NK-92 (cell line): ENCODE data around the gene TBC1D14.

Source experiments
- DNase-seq: peaks from one replicate; lab custom pipeline; 2025; ENCODE audit not compliant: unreplicated experiment; lab: John Stamatoyannopoulos, UW

TBC1D14 gene

DNA sequence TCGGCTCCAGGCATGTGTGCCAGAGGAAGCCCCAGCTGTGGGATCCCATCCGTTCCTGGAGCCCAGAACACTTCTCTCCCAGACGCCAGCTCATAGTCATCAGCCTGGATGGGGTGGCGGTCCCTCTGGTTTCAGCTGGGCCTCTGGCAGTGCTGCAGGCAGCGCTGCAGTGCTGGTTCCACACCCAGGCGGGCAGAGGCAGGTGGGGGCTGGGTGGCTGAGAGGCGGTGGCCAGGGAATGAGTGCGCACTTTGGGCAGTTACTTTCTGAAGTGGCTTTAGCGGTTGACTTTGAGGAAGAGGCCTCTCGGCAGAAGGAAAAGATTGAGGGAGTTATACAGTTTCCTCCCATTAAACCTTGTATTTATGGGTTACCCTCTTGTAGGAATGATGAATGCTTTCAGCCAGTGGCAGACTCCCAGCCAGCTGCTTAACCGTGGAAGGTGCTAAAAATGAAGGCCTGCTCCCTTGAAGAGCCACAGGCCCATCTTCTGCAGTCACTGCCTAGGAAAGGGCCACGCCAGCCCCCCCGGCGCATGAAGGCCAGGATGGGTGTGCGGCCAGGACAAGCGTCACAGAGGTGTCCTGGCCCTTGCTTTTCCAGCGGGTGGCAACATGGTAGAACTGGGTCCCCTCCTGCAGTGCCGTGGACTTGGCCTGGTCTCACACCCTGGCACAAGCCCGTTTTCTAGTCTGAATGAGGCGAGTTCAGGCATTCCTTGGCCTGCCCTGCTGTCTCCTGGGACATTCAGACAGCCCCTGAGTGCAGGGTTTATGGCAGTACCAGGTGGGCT is 143.5 kb downstream of the TBC1D14 start:
- no peak for DNase-seq

DNA sequence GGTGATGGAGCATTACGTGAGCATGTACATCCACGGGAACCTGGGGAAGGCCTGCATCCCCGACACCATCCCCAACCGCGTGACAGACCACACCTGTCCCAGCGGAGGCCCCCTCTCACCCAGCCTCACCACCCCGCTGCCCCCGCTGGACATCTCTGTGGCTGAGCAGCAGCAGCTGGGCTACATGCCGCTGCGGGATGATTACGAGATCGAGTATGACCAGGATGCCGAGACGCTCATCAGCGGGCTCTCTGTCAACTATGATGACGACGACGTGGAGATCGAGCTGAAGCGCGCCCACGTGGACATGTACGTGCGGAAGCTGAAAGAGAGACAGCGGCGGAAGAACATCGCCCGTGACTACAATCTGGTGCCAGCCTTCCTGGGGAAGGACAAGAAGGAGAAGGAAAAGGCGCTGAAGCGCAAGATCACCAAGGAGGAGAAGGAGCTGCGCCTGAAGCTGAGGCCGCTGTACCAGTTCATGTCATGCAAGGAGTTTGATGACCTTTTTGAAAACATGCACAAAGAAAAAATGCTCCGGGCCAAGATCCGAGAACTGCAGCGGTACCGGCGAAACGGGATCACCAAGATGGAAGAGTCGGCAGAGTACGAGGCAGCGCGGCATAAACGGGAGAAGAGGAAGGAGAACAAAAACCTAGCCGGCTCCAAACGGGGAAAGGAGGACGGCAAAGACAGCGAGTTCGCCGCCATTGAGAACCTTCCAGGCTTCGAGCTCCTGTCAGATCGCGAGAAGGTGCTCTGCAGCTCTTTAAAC is 144.7 kb downstream of the TBC1D14 start:
- no peak for DNase-seq

DNA sequence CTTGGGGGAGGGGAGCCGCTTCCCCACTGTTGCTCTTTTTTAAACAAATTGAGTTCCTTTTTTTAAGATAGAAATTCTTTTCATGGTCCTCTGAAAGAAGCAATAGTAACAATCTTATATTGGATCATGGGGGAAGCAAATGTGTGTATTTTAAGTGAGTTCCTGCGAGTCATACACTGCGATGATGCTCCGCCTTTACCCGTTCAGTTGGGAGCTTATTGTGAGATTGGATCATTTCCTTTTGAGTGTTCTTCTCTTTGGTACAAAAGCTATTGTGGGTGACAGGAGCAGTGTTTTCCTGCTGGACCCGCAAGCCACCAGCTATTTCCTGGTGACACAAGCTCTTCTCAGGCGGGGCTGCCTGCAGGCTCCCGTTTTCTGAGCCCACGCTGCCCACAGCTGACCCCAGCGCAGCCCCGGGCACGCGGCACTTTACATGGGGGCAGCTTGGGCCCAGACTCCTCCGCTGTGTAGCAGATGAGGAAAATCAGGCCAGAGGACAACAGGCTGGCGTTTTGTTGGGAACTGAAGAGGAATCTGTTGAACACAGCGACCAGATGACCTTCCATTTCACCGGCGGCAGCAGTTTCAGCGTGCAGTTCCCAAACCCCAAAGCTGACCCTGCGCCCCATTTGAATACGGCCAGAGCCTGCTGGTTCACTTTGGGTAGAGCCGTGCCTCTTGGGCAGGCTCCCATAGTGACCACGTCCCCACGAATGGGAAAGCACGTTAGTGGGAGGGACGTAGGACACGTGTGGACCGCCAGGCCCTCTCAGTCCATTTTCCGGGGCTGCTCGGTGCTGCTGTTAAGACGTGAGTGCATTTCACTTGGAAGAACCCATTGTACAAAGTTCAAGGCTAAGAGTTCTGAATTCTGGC is 145.7 kb downstream of the TBC1D14 start:
- no peak for DNase-seq

GRCh38 chr4:7055990-7056325 is 146.3 kb downstream of the TBC1D14 start:
- DNase-seq: no peak

DNA sequence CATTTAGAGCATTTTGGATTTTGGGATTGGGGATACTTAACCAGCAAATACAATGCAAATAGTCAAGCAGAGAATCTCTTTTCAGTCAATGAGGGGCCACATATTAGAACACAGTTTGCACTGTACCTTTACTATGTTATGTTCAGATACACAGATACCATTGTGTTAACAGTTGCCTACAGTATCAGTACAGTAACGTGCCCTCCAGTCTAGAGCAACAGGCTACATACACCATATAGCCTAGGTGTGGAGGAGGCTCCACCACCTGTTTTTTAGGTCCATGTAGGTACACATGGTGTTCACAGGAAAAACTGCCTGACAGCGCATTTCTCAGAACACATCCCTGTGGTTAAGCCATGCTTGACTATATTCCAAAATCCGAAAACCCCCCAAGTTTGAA is 149.2 kb downstream of the TBC1D14 start:
- no peak for DNase-seq

DNA sequence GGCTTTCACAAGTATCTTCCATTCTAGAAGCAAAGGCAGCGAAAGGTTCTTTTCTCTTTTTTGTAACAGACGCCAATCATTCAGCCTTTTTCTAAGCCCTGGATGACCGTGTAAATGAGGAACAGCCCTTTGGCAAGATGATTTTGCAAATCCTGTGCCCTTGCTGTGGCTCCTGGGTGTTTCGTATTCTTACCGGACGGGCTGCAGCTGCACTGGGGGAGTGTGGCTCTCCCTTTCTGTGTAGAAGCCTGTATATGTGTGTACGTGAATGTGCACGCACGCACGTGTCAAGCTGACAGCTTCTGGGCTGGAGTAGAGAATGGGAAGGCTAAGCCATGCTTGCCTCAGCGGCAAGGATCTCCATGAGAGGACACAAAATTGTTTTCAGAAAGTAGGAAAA is 150.0 kb downstream of the TBC1D14 start:
- no peak for DNase-seq

DNA sequence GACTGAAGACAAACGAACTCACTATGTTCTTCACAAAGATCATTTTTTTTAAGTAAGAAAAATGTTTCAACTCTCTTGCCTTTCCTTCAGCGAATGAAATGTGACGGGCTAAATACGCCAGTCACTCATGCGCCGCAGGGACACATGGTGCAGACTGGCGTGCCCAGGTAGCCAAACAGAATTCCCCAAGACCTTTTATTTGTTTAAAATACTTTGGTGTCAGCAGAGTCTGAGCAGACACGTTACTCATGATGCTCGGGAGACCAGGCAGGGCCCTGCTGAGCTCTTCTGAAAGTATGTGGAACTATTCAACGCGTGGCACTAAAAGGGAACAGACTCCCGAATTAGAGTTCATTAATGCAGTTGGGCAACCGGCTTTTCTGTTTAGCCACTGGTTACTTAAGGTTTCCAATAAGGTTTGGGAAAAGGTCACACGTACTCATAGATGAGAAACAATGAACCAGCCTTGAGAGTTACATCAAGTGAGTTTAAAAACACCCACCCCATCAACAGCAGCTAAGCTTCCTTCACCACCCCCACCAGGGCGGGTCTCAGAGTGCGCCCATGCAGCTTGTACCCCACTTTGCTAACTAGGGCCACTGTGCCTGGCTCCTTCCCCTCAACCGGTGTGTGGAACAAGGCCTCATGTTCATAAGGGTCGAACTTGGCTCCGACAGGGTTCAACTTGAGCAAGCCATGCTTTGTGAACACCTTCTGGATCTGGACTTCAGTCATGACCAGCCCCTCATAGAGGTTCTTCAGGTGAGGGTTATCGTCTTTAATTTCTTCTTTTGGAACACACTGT is 150.9 kb downstream of the TBC1D14 start:
- DNase-seq: no peak

GRCh38 chr4:7061815-7062214 is 152.2 kb downstream of the TBC1D14 start:
- DNase-seq: no peak

GRCh38 chr4:7062816-7063215 is 153.2 kb downstream of the TBC1D14 start:
- DNase-seq: no peak

DNA sequence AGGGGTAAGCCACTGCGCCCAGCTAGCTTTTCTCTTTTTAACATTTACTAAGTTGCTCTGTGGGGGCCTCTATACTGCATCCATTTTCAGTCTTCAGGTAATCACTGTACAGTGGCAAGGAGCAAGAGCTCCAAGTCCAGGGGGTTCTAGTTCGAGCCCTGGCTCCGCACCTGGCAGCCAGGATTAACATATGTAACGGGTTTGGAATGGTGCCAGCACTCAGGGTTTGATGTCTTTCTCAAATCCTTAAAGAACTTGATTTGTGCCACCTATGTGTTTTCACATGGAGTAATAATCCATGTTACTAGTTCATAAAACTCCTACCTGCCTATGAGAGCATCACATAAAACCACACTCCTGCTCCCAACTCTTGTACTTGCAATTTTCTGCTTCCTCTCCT is 153.7 kb downstream of the TBC1D14 start:
- DNase-seq: no peak

GRCh38 chr4:7066006-7066405 is 156.4 kb downstream of the TBC1D14 start:
- DNase-seq: no peak

GRCh38 chr4:7066493-7066892 is 156.9 kb downstream of the TBC1D14 start:
- DNase-seq: no peak

DNA sequence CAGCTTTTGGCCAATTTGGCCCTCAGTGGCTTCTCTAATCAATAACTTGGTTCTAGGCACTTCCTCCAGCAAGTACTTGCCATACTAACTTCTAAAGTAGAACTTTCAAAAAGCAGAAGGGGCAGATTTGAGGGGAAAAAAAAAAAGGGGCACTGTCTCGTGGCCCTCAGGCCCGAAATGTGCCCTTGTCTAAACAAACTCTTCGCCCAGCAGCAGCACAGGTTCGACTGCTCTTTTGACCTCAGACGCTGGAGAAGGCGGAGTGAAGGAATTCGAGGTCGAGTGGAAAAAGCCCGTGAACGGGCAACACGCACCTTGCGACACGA is 157.5 kb downstream of the TBC1D14 start:
- no peak for DNase-seq

DNA sequence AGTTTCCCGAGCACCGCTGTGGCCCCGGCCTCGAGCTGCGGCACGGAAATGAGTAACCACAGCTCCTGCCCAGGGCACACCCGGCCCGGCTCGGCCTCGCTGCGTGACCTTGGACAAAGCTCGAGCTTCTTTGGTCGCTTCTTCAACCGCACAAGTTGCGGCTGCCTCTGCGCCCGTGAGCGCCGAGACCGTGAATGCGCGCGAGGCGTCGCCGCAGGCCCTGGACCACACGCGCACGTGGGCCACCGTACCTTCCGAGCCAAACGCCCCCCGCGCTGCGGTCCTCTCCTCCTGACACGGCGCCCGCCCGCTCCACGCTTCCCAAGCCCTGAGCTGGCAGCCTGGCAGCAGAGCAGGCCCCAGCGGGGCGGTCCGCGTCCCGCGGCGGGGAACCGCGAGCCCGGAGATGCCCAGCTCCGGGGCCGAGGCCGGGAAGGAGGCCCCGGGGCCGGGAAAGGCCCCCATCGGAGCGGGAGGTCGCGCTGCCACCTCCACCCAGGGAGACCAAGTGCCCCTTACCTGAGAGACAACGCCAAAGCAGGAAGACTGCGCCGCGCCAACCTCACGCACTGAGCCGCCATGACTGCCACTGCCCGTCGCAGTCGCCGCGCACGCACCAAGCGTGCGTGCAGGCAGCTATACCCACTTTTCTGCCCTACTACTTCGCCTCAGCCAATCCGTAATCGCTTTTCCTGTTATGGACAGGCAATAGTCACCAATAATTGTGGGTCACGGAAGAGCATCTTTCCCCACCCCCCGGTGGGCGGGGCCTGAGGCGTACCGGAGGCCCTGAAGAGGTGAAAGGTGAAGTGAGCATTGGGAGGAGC is 158.0 kb downstream of the TBC1D14 start, which contains the start of gene GRPEL1:
Gene GRPEL1 (minus strand): TSS at position 613 of the 827 bp plus-strand sequence. CDS start 32 bp downstream, at position 581.
- peak; percentile 96 for DNase-seq

DNA sequence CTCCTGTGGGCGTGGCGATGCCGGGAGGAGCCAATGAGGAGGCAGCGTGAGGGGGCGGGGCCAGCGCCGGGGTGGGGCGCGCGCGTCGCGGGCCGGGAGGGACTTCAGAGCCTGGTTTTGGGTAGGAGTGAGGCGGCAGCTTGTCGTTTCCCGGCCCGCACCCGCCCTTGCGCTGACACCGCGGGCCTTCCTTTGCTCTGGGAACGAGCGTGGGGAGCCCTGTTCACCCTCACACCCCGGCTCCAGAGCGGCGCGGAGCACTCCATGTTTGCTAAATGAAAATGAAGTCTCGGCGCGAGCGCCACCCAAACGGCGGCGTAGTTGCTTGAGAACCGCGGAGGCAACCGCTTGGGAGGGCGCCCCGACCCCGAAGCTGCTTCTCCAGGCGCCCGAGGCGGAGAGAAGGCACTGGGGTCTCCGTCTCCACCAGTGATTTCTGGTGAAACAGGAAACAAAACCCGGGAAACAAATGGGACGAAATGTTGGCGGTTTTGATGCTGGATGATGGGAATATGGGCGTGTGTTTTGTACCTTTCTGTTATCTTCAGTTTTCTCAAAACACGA is 158.7 kb downstream of the TBC1D14 start:
- no peak for DNase-seq

DNA sequence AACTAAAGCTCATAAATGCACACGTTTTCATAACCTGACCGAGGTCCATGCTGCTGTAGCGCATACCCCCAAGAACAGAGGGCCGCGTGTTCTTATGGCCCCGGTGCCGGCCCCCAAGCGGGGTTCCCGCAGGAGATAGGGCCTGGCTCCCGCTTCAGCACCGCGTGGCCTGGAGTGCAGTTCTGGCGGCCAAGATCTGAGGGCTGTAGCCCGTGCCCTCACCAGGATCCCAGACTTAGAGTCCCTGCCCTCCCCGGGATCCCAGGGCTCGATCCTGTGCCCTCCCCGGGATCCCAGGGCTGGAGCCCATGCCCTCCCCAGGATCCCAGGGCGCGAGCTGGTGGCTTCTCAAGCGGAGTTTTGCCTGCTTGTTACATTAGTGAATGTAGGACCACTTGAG is 159.3 kb downstream of the TBC1D14 start:
- no peak for DNase-seq

GRCh38 chr4:7070729-7071511 is 161.3 kb downstream of the TBC1D14 start:
- peak; percentile 32 for DNase-seq

GRCh38 chr4:7073059-7073458 is 163.4 kb downstream of the TBC1D14 start:
- no peak for DNase-seq
